Measurements from ENCODE around the gene EDEM2.
"Not testable (repeated sequence)": the region's sequence is repeated elsewhere in the genome, so short reads cannot be mapped to it uniquely, and the experiment has no call there.

Gene EDEM2

GRCh38 chr20:35085477-35086225 lies 61.5 kb downstream of the EDEM2 start:
- no peak for DNase-seq

GRCh38 chr20:35084998-35085397 lies 62.1 kb downstream of the EDEM2 start:
- DNase-seq = no peak

GRCh38 chr20:35080348-35080642 lies 66.8 kb downstream of the EDEM2 start:
- not testable (repeated sequence) for DNase-seq

- no peak for DNase-seq
Measured at GRCh38 chr20:35079472-35080347, 67.4 kb downstream of the EDEM2 start.

- DNase-seq = no peak
Measured at GRCh38 chr20:35077872-35078271, 69.3 kb downstream of the EDEM2 start.

GRCh38 chr20:35077341-35077740 lies 69.8 kb downstream of the EDEM2 start:
- DNase-seq = no peak

GRCh38 chr20:35071436-35072153 lies 75.5 kb downstream of the EDEM2 start:
- not testable (repeated sequence) for DNase-seq

GRCh38 chr20:35066194-35066593 lies 80.9 kb downstream of the EDEM2 start:
- DNase-seq = no peak

All from NCI-H510A treated with DMSO at 0.1 percent for 48 hours (cell line).